T1000 (cell line): Measurements from ENCODE around the gene C19orf53.
"Not testable (repeated sequence)": the region's sequence is repeated elsewhere in the genome, so short reads cannot be mapped to it uniquely, and the experiment has no call there.

Experiments
- DNase-seq: peaks from one replicate; lab custom pipeline; 2025; ENCODE audit warnings: mixed read lengths; lab: John Stamatoyannopoulos, UW

Gene C19orf53

GRCh38 chr19:13764101-13764807, 10.0 kb upstream of the C19orf53 start, which contains the start of gene MRI1:
Gene MRI1, plus strand, starts transcription at chr19:13764522. Its CDS starts 67 bp downstream, at chr19:13764589.
- peak; percentile 62 for DNase-seq

DNA sequence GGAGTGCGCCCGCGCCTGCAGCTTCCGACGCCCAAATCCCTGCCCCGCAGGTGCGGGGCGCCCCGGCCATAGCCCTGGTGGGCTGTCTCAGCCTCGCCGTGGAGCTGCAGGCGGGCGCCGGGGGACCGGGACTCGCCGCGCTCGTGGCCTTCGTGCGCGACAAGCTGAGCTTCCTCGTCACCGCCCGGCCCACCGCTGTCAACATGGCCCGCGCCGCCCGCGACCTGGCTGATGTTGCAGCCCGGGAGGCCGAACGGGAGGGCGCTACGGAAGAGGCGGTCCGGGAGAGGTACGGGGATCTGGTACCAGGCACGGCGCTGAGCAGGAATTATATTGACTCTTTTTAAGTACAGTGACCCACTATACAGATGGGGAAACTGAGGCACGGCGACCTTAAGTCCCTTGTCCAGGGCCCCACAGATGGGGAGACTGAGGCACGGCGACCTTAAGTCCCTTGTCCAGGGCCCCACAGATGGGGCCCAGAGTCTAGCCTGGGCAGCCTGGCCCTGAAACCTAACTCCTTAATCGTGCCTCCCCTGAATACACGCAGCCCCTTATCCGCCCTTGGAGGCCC, 9.3 kb upstream of the C19orf53 start:
- no peak for DNase-seq

- DNase-seq: no peak
These were observed 8.7 kb upstream of the C19orf53 start for GRCh38 chr19:13765395-13766094.

GRCh38 chr19:13766095-13766481, 8.2 kb upstream of the C19orf53 start:
- DNase-seq: no peak

- no peak for DNase-seq
These were observed 5.7 kb upstream of the C19orf53 start for GRCh38 chr19:13768510-13768909.

GRCh38 chr19:13770013-13770635, 4.1 kb upstream of the C19orf53 start:
- no peak for DNase-seq

GRCh38 chr19:13778398-13778797, 4.1 kb downstream of the C19orf53 start:
- no peak for DNase-seq

GRCh38 chr19:13778847-13779246, 4.6 kb downstream of the C19orf53 start:
- DNase-seq: no peak

DNA sequence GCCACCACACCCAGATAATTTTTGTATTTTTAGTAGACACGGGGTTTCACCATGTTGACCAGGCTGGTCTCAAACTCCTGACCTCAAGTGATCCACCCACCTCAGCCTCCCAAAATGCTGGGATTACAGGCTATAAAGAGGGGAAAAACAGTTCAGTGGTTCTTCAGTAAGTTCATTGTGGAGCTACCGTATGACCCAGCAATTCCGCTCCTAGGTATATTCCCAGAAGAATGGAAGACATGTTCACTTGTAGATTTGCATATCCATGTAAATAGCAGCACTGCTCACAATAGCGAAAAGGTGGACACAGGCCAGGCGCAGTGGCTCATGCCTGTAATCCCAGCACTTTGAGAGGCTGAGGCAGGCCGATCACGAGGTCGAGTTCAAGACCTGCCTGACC, 5.5 kb downstream of the C19orf53 start:
- not testable (repeated sequence) for DNase-seq

DNA sequence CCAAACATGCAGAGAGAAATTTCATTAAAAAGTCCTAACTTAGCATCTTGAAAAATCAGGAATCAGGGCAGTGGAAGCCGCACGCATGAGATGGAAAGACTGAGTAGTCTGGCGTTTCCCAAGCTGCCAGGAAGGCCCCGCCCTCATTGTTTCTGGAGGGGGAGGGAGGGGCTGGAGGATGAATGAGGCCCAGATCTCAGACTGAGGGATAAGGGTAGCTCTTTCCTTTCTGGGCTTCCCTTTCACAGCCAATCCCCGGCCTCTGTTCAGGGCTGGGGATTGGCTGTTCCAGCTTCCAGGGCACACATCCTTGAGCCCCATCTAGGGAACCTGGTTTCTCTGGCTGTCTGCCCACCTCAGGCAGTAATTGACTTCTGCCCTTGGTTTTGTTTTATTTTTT, 7.3 kb downstream of the C19orf53 start:
- peak; percentile 41 for DNase-seq

- DNase-seq: no peak
These were observed 8.3 kb downstream of the C19orf53 start for GRCh38 chr19:13782537-13782936.

DNA sequence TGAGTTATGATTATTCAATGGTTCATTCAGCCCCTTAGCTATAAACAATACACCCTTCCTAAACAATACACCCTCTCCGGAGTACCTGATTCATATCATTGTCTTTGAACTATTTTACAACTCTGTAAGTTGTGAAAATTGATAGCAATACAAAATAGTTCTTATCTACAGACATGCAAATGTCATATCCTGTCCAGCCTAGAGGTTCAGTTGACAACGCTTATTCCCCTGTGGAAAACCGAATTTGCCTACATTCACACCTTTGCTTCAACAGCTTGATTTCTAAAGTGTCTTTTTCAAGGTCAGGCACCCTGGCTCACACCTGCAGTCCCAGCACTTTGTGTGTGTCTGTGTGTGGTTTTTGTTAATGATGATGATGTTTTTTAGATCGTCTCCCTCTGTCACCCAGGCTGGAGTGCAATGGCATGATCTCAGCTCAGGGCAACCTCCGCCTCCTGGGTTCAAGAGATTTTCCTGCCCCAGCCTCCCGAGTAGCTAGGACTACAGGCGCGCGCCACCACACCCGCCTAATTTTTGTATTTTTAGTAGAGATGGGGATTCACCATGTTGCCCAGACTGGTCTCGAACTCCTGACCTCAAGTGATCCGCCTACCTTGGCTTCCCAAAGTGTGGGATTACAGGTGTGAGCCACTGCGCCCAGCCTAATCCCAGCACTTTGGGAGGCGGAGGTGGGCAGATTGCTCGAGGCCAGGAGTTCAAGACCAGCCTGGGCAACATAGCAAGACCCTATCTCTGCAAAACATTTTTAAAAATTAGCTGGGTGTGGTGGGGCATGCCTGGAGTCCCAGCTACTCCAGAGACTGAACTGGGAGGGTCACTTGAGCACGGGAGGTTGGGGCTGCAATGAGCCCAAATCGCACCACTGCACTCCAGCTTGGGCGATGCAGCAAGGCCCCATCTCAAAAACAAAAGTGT, 9.6 kb downstream of the C19orf53 start:
- no peak for DNase-seq

DNA sequence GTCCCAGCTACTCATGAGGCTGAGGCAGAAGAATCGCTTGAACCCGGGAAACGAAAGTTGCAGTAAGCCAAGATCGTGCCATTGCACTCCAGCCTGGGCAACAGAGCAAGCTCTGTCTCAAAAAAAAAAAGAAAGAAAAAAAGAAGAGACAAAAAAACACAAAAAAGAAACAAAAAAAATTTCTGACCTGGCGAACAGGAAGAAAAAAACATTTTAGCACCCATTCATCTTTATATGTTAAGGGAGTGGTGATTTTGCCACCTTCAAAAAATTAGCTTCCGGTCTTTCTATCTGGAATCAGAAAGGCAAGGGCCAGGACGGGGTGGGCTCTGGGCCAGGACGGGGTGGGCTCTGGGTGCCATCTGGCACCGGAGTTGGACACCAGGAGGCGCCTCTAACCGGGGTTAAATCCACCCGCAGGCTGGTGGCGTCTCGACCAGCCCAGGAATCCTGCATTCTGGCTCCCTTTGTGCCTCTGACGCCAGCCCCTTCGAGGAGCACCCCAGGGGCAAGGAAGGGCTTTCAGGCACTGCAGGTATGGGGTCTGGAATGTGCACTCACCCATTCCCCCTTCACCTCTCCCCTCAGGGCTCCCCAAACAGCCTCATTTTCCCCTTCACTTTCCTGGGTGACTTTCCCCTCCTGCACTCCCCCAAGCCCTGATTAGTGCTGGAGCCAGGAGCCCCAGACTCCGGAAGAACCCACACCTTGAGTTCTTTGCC, 10.6 kb downstream of the C19orf53 start:
- DNase-seq: no peak

- no peak for DNase-seq
These were observed 14.7 kb downstream of the C19orf53 start for GRCh38 chr19:13788991-13789390.

DNA sequence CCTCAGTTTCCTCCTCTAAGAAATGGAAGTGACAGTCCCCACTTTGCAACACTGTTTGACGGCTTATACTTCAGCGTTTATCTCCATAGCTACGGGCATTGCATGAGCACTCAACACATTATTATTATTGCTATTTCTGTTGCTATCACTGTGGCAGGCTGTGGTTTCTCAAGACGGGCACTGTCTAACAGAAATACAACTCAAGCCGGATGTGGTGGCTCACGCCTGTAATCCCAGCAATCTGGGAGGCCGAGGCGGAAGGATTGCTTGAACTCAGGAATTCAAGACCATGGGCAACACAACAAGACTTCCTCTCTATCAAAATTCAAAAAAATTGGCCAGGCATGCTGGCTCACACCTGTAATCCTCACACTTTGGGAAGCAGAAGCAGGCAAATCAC, 16.1 kb downstream of the C19orf53 start:
- no peak for DNase-seq

DNA sequence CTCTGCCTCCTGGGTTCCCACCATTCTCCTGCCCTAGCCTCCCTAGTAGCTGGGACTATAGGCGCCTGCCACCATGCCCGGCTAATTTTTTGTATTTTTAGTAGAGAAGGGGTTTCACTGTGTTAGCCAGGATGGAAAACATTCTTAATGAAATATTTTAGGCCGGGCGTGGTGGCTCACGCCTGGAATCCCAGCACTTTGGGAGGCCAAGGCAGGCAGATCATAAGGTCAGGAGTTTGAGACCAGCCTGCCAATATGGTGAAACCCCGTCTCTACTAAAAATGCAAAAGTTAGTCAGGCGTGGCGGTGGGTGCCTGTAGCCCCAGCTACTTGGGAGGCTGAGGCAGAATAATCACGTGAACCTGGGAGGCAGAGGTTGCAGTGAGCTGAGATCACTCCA, 19.1 kb downstream of the C19orf53 start:
- not testable (repeated sequence) for DNase-seq

GRCh38 chr19:13794398-13794756, 20.1 kb downstream of the C19orf53 start:
- DNase-seq: no peak

DNA sequence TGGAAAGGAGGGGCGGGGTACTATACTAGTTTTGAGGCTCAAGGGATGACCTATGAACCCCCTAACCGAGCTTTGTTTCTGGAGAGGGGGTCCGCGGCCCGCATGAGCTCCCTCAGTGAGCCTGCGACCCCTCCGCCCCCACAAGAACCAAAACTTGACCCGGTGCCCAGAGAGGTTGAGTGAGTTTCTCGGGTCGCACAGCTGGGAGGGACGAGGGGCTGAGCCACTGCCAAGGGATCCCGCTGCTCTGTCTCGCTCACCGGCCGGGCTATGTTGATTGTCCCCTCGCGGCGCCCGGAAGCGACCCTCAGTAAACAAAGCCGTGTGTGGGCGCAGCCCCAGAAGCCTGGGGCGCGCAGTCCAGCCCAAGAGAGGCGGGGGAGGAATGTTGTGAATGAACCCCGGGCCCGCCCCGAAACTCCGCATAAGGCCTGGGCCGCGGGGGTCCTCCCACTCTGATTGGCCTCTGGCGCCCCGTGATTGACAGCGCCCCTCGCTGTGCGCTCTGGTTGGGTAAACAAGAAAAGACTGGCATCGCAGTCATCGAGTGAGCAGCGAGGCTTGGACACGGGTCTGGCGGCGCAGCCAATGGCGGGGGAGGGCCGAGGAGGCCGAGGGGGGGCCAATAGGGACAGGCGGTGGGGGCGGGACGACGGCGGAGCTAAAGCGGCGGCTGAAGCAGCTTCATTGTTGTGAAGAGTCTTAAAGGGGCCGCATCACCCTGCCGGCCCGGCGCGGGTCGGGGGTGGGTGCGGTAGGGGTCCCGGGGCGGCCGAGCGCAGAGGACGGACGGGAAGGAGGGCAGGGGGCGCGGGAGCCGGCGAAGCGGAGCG, 20.7 kb downstream of the C19orf53 start, which contains the start of gene ZSWIM4:
TSS of gene ZSWIM4 (plus strand) at position 687 of the 833 bp plus-strand sequence. CDS start 206 bp downstream, outside the sequence.
- DNase-seq: peak; percentile 95

DNA sequence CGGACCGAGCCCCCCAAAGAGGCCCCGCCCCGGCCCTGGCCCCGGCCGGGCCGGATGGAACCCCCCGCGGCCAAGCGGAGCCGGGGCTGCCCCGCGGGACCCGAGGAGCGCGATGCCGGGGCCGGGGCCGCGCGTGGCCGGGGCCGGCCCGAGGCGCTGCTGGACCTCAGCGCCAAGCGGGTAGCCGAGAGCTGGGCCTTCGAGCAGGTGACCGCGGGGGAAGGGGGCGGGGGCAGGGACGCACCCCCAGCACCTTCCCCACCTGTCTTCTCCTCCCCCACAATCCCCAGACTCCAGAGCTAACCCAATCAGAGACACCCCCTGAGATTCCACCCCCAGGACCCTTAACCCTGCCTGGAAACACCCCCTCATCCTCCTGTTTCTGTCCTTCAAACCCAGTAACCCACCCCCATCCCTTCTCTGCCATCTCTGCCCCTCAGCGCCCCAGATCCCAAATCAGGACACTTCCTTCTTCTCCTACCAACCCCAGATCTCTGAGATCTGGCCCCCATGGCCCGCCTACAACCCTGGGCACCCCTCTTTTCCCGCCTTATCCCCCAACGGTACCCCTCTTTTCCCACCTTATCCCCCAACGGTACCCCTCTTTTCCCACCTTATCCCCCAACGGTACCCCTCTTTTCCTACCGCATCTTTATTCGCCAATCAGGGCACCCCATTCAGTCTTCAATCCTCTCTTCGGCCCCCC, 21.5 kb downstream of the C19orf53 start:
- DNase-seq: no peak
